GM12801 (cell line): ENCODE measurements around the gene ARID3B.

ENCODE experiments used
- TF ChIP-seq, protein P1 (sequence below): IDR thresholded peaks from one replicate; pipeline ENCODE4 v1.5.1; 2011; ENCODE audit warnings: control low read depth; ENCODE audit not compliant: insufficient read length; ENCODE audit errors: extremely low read depth

The ARID3B gene

DNA sequence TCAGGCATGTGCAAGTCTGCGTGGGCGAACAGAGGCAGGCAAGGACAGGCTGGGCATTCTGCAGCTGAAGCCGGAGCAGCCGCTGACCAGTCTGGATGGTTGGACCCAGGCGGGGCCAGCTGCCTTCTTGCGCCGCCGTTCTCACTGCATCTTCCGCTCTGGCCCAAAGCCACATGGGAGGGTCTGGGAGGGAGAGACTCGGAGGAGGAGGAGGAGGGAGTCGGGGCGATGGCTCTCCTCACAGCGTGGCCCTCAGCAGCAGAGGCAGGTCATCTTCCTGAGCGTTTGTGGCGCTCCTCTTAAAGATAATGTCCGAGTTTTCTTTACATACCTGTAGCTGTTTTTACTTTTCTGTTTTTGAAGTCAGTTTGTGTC lies 80.5 kb downstream of the ARID3B start:
- TF ChIP-seq, protein P1, sequence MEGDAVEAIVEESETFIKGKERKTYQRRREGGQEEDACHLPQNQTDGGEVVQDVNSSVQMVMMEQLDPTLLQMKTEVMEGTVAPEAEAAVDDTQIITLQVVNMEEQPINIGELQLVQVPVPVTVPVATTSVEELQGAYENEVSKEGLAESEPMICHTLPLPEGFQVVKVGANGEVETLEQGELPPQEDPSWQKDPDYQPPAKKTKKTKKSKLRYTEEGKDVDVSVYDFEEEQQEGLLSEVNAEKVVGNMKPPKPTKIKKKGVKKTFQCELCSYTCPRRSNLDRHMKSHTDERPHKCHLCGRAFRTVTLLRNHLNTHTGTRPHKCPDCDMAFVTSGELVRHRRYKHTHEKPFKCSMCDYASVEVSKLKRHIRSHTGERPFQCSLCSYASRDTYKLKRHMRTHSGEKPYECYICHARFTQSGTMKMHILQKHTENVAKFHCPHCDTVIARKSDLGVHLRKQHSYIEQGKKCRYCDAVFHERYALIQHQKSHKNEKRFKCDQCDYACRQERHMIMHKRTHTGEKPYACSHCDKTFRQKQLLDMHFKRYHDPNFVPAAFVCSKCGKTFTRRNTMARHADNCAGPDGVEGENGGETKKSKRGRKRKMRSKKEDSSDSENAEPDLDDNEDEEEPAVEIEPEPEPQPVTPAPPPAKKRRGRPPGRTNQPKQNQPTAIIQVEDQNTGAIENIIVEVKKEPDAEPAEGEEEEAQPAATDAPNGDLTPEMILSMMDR: no peak

- TF ChIP-seq, protein P1: no peak
These were observed 80.9 kb downstream of the ARID3B start for GRCh38 chr15:74621936-74622335.

GRCh38 chr15:74622758-74623157 lies 81.7 kb downstream of the ARID3B start:
- TF ChIP-seq, protein P1: no peak

DNA sequence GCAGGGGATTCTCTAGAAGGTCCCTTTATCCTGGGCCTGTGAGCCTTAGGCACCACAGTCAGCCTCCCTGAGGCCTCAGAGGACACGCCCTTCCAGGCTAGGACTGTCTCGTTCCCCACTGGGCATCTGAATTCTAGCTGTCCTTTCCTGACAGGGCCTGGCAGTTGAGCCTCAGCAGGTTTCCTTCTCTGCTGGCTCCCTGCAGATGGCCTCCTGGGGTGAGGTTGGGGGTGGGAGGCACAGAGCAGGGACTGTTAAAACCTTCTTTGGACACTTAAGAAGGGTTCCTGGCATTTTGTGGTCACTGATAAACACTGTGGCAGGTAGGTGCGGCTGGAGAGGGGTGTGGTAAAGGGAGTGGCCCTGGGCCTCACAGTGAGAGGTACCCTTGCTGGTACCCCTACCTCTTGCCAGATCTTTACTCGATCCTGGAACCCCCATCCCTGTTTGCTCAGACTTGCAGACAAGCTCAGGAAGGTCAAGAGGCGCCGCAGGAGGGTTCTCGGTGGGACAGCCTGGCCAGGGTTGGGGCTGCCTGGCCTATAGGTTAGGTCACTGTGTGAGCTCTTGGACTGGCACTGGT lies 83.1 kb downstream of the ARID3B start:
- TF ChIP-seq, protein P1: no peak

GRCh38 chr15:74625693-74626092 lies 84.7 kb downstream of the ARID3B start:
- TF ChIP-seq, protein P1: no peak

GRCh38 chr15:74626336-74626735 lies 85.3 kb downstream of the ARID3B start:
- TF ChIP-seq, protein P1: no peak

DNA sequence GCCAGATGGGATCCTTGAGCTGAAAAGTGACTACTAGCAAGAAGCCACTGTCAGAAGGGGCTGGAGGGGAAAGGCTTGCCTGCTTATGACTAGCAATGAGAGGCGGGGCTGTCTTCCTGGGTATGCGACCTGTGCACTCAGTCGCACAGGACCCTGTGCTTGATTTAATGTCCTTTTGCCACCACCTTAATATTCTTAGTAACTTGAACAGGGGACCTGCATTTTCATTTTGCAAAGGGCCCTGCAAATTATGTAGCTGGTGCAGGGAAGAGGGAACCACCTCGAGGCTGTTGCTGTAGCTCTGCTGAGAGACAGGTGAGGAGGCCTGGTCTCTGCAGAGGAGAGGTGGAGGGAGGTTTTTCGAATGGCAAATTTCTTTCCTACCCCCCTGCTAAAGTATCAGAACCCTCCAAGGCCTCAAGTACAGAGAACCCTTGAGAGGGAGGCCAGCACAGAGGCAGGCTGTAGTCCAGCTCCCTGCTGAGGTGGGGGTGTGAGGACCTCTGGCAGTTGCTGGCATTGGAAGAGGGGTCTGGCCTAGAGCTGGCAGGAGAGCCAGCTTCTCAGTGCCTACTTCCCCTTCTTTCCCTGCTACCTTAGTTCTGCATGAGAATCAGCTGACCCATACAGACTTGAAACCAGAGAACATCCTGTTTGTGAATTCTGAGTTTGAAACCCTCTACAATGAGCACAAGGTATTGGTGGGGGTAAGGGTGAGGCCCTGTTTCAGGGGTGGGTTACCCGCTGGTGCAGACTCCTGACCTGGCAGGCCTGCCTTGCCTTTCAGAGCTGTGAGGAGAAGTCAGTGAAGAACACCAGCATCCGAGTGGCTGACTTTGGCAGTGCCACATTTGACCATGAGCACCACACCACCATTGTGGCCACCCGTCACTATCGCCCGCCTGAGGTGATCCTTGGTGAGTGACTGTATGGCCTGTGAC lies 86.0 kb downstream of the ARID3B start:
- TF ChIP-seq, protein P1: no peak
